GM04503 (cell line): Measurements from ENCODE around the gene PROP1.
"Not testable (repeated sequence)": the region's sequence is repeated elsewhere in the genome, so short reads cannot be mapped to it uniquely, and the experiment has no call there.

Experiments
- DNase-seq: peaks from one replicate; pipeline ENCODE4 v3.0.0-alpha.2; 2012; ENCODE audit warnings: low read depth

The PROP1 gene

DNA sequence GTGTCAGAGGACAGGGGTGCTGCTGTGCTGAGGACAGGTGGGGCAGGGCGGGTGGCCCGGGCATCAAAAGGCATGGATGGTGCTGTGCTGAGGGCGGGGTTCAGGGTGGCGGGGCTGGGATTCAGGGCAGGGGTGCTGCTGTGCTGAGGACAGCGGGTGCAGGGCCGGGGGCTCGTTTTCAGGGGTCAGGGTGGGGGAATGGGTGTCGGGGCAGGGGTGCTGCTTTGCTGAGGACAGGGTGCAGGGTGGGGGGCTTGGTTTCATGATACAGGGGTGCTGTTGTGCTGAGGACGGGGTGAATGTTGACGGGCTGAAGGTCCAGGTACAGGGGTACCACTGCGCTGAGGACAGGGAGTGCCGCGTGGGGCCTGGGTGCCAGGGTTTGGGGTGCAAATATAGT is 50.9 kb downstream of the PROP1 start:
- DNase-seq, result not testable (repeated sequence)

DNA sequence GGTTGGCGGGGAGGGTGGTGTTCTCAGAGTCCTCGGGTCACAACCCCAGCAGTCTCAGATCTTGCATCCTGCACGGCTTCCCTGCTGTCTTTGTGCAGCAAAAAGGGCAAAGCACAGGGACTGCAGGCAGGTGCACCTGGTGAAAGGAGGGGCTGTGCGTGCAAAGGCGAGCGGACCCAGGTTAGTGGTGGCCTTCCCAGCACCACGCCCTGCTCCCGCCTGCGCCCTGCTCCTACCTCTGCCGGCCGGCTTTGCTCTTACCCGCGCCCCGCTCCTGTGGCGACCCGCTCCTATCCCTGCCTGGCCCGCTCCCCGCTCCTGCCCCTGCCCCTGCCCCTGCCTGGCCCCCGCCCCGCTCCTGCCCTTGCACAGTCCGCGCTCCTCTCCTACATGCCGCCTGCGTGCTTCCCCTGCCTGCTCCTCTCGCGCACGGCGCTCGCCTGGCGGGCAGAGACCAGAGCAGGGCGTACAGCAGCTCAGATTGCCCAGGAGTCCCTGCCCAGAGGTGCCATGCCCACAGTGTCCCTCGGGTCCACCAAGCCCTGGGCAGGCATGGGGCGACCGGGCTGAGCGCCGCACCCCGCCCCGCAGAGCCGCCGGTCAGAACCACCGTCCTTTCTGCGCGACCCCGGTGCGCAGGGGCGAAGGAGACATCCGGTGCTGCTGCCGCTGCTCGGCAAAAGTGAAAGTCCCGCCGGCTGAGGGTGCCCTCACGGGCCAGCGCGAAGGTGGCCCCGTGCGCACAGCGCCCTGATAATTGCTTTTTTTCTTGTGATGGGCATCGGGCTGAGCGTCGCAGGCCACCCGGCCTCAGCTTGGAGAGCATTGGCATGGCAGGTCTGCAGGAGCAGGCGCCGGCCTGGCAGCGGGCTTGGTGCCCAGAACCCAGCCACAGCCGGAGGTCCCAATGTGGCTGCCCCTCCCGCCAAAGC is 52.0 kb downstream of the PROP1 start:
- not testable (repeated sequence) for DNase-seq

DNA sequence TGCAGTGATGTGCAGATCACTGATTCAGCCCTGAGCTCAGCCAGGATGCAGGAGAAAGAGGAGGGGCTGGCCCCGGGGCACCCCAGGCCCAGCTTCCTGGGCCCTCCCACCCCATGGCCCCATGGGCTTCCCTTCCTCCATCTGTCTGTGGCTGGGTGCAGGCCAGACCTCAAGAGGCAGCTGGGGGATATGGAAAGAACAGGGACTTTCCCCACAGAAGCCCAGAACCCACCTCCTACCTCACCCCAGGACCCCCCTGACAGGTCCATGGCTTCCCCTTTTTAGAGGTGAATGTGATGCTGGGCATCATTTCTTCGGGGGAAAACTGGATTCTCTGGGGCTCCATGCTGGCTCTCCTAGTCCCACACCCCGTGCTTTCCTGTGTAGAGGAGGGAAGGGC is 53.1 kb downstream of the PROP1 start:
- DNase-seq, result not testable (repeated sequence)
